GOT3 (cell line): ENCODE results near the gene PHLPP2.

Source experiments
- DNase-seq: peaks from one replicate; lab custom pipeline; 2025; ENCODE audit warnings: mixed read lengths; lab: John Stamatoyannopoulos, UW

Gene PHLPP2

GRCh38 chr16:71670537-71670936 lies 54.0 kb downstream of the PHLPP2 start:
- DNase-seq = no peak

GRCh38 chr16:71669926-71670536 lies 54.5 kb downstream of the PHLPP2 start:
- no peak for DNase-seq

- DNase-seq = no peak
Measured at GRCh38 chr16:71666928-71667707, 57.4 kb downstream of the PHLPP2 start.

- DNase-seq = no peak
Measured at GRCh38 chr16:71666264-71666663, 58.2 kb downstream of the PHLPP2 start.

- DNase-seq = no peak
Measured at GRCh38 chr16:71659471-71659870, 65.0 kb downstream of the PHLPP2 start.

- no peak for DNase-seq
Measured at GRCh38 chr16:71658771-71659170, 65.7 kb downstream of the PHLPP2 start.

GRCh38 chr16:71649704-71650103 lies 74.8 kb downstream of the PHLPP2 start:
- no peak for DNase-seq

GRCh38 chr16:71648921-71649320 lies 75.6 kb downstream of the PHLPP2 start:
- DNase-seq = no peak

- DNase-seq = no peak
Measured at GRCh38 chr16:71648162-71648561, 76.3 kb downstream of the PHLPP2 start.

GRCh38 chr16:71647391-71647790 lies 77.1 kb downstream of the PHLPP2 start:
- DNase-seq = no peak

- no peak for DNase-seq
Measured at GRCh38 chr16:71645450-71645849, 79.1 kb downstream of the PHLPP2 start.

- DNase-seq = no peak
Measured at GRCh38 chr16:71637398-71637797, 87.1 kb downstream of the PHLPP2 start.

- DNase-seq = no peak
Measured at GRCh38 chr16:71635632-71636031, 88.9 kb downstream of the PHLPP2 start.

GRCh38 chr16:71631776-71632175 lies 92.7 kb downstream of the PHLPP2 start:
- no peak for DNase-seq

GRCh38 chr16:71630808-71631207 lies 93.7 kb downstream of the PHLPP2 start:
- DNase-seq = no peak

GRCh38 chr16:71629278-71630016 lies 95.1 kb downstream of the PHLPP2 start:
- no peak for DNase-seq

- no peak for DNase-seq
Measured at GRCh38 chr16:71628810-71629209, 95.7 kb downstream of the PHLPP2 start.

GRCh38 chr16:71627731-71628181 lies 96.7 kb downstream of the PHLPP2 start:
- DNase-seq = no peak

- DNase-seq = no peak
Measured at GRCh38 chr16:71626858-71627213, 97.7 kb downstream of the PHLPP2 start.

GRCh38 chr16:71626018-71626857 lies 98.3 kb downstream of the PHLPP2 start, which contains the start of gene MARVELD3:
Gene MARVELD3 (plus strand): TSS chr16:71626184. CDS start chr16:71626230, 46 bp downstream.
- DNase-seq = no peak

GRCh38 chr16:71625113-71625850 lies 99.2 kb downstream of the PHLPP2 start:
- DNase-seq = no peak
